Tongue (tissue), 2 donors: Measurements from ENCODE around the gene MMS22L. TPM values are rescaled to one million over a fixed set of nuclear protein-coding genes. Genes with fewer than 3 reads are reported as not detected.

Source experiments
- DNase-seq: peaks from one replicate; pipeline ENCODE4 v3.0.0-alpha.2; 2015
- total RNA-seq: library from RNA; depleted of rRNA; stranded (reverse); fragments of >200 nt; gene quantifications from one replicate; pipeline ENCODE4 v1.2.3, GENCODE V29; 2014

MMS22L gene
- total RNA-seq, 1 donor from 2014 or later = 14.3 TPM

- no peak for DNase-seq
Observed at GRCh38 chr6:97138581-97138980, 144.4 kb downstream of the MMS22L start.

- no peak for DNase-seq
Observed at GRCh38 chr6:97136626-97137358, 146.2 kb downstream of the MMS22L start.

GRCh38 chr6:97133067-97133466, 149.9 kb downstream of the MMS22L start:
- DNase-seq = peak; percentile 21

- DNase-seq = no peak
Observed at GRCh38 chr6:97129106-97129505, 153.9 kb downstream of the MMS22L start.

GRCh38 chr6:97128507-97128906, 154.5 kb downstream of the MMS22L start:
- DNase-seq = no peak

DNA sequence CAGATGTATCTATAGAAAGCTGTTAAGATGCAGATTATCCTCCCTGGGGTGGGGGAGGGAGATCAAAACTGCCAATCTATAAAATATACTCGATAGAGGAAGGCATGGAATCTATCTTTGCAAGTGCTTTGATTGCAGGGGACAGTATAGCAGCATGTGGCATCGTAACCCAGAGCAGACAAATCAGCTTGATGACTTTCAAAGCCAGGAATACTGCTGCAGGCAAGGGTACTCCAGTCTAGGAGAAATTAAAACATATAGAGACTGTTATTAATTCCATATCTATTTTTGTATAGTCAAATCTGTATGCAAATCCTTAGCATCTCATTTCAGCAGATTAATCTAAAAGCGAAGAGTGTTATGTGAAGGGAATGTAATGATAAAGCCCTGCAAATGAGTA, 159.4 kb downstream of the MMS22L start:
- DNase-seq = no peak

DNA sequence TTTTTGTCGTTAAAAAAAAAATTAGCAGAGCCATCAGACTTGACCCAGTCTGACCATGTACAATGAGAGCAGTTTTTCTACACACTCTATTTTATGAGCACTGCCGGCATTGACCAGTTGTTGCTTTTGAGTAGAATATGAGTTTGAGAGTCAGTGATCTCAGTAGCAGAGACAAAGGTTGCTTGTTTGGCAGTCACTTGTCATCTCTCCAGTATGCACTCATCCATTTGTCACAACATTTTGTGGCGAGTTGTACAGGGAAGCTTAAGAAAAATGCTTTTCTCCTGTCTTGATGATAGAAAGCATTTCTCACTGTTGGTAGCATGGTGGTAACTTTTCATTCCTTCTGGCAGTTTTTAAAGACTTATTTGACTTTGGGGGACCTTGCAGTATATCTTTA, 159.9 kb downstream of the MMS22L start:
- DNase-seq = no peak

DNA sequence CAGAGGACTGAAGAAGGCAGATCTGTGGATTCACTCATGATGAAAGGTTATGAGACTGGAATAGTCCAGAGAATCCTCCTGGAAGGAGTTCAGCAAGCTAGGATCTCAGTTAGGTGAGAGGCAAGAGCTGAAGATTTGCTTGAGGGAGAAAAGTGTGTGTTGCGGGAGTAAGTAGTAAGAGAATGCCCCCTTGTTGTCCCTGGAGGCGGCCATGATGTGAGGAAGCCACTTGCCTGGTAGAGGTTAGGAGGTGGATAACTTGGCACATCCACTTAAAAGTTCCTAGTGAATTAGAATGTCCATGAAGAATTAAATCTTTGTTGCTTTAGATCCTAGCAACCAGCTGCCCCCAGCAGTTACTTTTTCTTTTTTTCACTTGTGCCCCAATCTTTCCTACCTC, 162.5 kb downstream of the MMS22L start:
- no peak for DNase-seq

GRCh38 chr6:97114645-97115044, 168.4 kb downstream of the MMS22L start:
- no peak for DNase-seq

- DNase-seq = no peak
Observed at GRCh38 chr6:97113170-97113569, 169.8 kb downstream of the MMS22L start.

DNA sequence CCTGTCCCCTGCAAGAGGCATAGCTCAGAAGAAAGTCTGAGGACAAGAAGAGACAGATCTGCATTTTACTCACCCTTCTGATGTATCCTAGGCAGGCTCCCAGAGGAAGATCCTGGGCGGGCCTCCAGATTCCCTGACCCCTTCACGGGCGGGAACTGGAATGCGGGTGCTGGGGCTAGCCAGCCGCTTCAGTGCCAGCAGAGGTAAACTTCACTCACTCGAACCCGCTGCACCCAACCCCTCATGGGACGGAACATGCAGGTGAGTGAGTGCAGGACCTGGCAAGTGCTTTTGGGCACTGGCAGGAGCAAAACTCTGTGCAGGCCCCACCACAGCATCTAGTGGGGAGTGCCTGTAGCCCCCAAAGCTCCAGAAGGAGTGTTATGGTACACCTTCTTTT, 171.8 kb downstream of the MMS22L start:
- DNase-seq = no peak

DNA sequence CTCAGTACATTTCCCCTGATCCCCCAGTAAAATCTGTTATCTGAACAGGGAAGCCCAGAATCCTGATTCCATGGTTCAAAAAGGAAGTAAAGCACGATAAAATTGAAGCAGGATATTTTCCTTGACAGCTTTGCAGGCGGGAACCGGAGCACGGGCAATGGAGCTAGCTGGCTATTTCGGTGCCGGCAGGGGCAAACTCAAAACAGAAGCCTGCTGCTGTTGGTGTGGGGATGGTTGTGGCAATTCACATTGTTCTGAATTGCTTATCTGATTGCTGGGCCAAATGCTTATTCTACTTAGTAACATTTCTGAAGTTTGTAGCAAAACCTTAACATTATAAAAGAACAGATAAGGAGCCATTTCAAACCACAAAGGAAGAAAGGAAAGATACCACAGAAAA, 172.4 kb downstream of the MMS22L start:
- DNase-seq = no peak

DNA sequence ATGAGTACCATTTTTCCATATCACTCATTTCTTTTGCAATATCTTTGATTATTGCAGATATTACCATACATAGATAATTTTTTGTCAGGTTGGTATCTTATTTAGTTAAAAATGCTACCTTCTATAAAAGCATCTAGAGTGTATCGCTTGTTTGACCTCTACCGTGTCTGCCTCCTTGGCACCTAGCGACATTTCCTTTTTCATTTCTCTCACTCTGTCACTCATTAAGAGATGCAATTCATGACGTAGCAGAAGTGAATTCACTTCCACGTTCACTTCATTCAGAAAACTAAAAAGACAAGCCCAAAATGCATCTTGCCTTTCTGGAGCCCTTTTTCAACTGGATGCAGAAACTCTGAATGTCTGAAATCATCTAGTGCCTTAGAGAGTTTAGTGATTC, 172.9 kb downstream of the MMS22L start:
- DNase-seq = no peak

DNA sequence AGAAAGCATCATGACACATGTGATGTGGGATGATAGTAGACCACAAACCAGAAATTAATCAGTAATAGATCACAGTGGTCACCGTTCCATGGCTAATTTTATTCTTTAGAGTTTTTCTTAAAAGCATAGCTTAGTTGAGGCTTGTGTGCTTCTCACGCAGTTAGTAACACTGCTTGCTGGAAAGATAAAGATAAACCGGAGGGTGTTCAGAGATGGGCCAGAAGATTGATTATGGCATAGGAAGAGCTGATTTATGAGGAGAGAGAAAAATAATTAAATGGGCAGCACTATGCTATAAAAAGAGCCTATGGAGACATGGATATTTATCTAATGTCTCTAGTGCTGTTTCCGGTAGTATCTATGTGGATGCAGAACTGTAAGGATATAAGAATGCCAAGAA, 173.6 kb downstream of the MMS22L start:
- DNase-seq = no peak

DNA sequence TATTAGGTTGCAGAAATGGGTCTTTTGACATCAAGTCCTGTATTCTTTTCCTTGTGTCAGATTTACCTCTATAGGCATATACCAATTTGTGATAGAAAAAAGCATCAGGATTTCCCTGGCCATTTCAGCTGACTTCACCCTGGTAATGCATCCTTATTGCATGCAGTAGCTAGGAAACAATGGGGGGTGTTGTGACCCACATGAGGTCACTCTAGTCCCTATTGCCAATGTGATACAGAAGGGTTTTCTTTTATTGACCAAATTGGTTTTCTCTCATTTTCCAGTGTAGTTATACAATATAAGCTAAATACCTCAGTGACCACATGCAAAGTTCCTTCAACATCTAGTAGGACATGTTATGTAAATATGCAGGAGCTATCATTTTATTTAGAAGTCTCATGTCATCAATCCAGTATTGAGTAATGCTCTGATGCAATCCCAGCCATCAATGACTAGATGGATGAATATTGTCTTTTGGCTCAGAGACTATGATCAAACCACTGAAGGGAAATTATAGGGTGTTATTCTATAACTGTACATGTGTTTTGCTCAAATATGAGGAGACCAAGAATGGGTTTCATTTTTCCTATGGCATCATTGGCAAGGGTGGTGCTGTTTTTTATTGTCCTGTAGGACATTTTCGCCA, 180.7 kb downstream of the MMS22L start:
- DNase-seq = no peak

GRCh38 chr6:97100696-97101095, 182.3 kb downstream of the MMS22L start:
- DNase-seq = no peak

DNA sequence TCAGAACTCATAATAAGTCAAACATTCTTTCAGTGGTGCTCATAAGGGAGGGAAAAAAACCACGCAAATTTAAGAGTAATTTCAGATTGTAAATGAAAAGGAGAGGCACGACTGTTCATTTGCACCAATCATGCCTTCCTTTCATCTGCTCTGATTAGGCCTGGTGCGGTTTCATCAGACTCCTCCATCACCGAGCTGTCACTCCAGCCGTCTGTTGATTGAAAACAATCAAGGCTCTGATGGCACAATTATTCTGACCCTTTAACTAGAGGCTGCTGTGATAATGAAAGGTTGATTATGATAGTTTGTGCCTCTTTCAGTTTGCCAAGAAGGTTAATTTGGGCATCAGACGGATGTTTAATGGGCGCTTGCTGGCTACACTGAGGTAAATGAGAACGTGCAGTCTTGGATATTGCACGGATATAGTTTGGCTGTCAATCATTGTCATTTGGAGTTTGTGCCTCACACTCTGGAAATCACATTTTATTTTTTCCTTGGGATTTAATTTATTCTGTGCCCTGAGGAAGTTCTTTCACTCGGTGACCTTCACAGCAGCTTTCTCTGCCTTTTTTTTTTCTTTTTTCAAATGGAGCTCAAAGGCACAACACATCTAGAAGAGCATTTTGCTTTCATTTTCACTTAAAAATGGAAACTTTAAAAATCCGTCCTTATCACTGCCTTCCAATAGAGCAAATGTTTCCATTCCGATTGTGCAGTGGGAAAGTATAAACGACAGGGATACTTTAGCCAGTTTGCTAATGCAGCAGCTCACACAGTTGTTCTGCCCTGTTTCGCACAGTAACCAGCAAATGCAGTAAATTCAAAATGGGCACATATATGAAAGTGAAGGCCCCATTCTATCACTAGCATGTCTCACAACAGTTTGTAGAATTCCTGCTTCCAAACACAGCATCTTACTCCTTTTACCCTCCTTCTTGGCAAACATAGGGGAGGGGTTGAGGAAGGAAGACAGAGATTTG, 185.7 kb downstream of the MMS22L start:
- DNase-seq = no peak

- DNase-seq = peak; percentile 53
Observed at GRCh38 chr6:97095311-97095850, 187.6 kb downstream of the MMS22L start.

- DNase-seq = no peak
Observed at GRCh38 chr6:97094376-97094775, 188.6 kb downstream of the MMS22L start.

- DNase-seq = no peak
Observed at GRCh38 chr6:97092673-97093305, 190.2 kb downstream of the MMS22L start.
